A549 (cell line): ENCODE measurements around the gene KCNN3. TPM values are rescaled to one million over a fixed set of nuclear protein-coding genes. Genes with fewer than 3 reads are reported as not detected.

Experiments
- ATAC-seq, 2 experiments: fragments of 200-7000 bp in 1 of 2; fragments of >200 bp in 1 of 2; cut with Nextera tagmentation in 1 of 2; cut with Tn5 transposase in 1 of 2; 3 replicates each; pipeline versions ENCODE4 v1.8.0 to v1.9.1; 2018 to 2020; ENCODE audit warnings: mild to moderate bottlenecking in 1 of 2, moderate library complexity in 1 of 2
- CTCF ChIA-PET: fragments of 300-600 bp; sonication (Branson Sonifier 250); formaldehyde crosslinking; extraction: SDS; loops from one replicate; lab custom pipeline; 2021; ENCODE audit warnings: antibody characterized with exemption, inconsistent platforms; lab: Yijun Ruan, JAX
- POLR2A ChIA-PET: fragments of 350-600 bp; formaldehyde crosslinking; extraction: SDS; loops from one replicate; lab custom pipeline; 2021; ENCODE audit warnings: antibody characterized with exemption, inconsistent platforms; lab: Yijun Ruan, JAX
- DNase-seq, 2 experiments: peaks; one replicate each; pipeline versions ENCODE4 v3.0.0 to v3.0.0-alpha.2; 2011 to 2016; ENCODE audit warnings: low read depth in 1 of 2, low spot score in 1 of 2
- FAIRE-seq: peaks from 2 replicates; lab custom pipeline; 2011; peaks lifted over from hg19 to GRCh38; lab: Jason Lieb, UNC
- H3K27ac ChIP-seq, 2 experiments: fragments of >200 bp; sonication (Bioruptor Twin); formaldehyde crosslinking; 3 replicates each; pipeline ENCODE4 v1.5.1; 2016 to 2017
- H3K4me1 ChIP-seq: fragments of >200 bp; sonication (Bioruptor Twin); formaldehyde crosslinking; 3 replicates; pipeline ENCODE4 v1.6.1; 2016
- H3K4me2 ChIP-seq: fragments of >200 bp; sonication (Bioruptor Twin); formaldehyde crosslinking; 3 replicates; pipeline ENCODE4 v1.6.1; 2016
- H3K4me3 ChIP-seq: fragments of >200 bp; sonication (Bioruptor Twin); formaldehyde crosslinking; 3 replicates; pipeline ENCODE4 v1.5.1; 2016
- H3K9me3 ChIP-seq: fragments of >200 bp; sonication (Bioruptor Twin); formaldehyde crosslinking; 3 replicates; pipeline ENCODE4 v1.6.1; 2016
- CBX2 ChIP-seq: fragments of 200-600 bp; sonication (generic); IDR thresholded peaks from 2 replicates; pipeline ENCODE4 v1.6.1; 2016; ENCODE audit warnings: low read depth, mild to moderate bottlenecking, borderline replicate concordance
- ELK1 ChIP-seq: fragments of 150-350 bp; IDR thresholded peaks from 2 replicates; pipeline ENCODE4 v1.6.1; 2014; ENCODE audit warnings: low read depth, mild to moderate bottlenecking, low read length
- ESRRA ChIP-seq: fragments of 150-350 bp; IDR thresholded peaks from 2 replicates; pipeline ENCODE4 v1.6.1; 2014; ENCODE audit warnings: mild to moderate bottlenecking, low read length, borderline replicate concordance
- FOXS1 ChIP-seq: fragments of 250-450 bp; sonication (Bioruptor Pico); IDR thresholded peaks from 2 replicates; pipeline ENCODE4 v1.5.0; 2020; ENCODE audit warnings: mild to moderate bottlenecking, moderate library complexity
- HMGXB4 ChIP-seq: fragments of 250-450 bp; sonication (Bioruptor Pico); IDR thresholded peaks from 2 replicates; pipeline ENCODE4 v1.5.0; 2021; ENCODE audit warnings: mild to moderate bottlenecking, moderate library complexity, borderline replicate concordance
- JUN ChIP-seq, 2 experiments: fragments of >200 bp; sonication (Bioruptor Twin); formaldehyde crosslinking; IDR thresholded peaks; 2 replicates in 1 of 2; 3 replicates in 1 of 2; pipeline ENCODE4 v1.6.1; 2016 to 2017
- JUNB ChIP-seq: fragments of >200 bp; sonication (Bioruptor Twin); formaldehyde crosslinking; IDR thresholded peaks from 2 replicates; pipeline ENCODE4 v1.6.1; 2016
- KDM1A ChIP-seq: fragments of 200-600 bp; sonication (generic); IDR thresholded peaks from 2 replicates; pipeline ENCODE4 v1.6.1; 2016; ENCODE audit warnings: low read depth, mild to moderate bottlenecking
- RAD21 ChIP-seq, 2 experiments: fragments of >200 bp in 1 of 2; sonication (Bioruptor Twin) in 1 of 2; formaldehyde crosslinking in 1 of 2; IDR thresholded peaks in 1 of 2; conservative IDR thresholded peaks in 1 of 2; 2 replicates in 1 of 2; 3 replicates in 1 of 2; pipeline ENCODE4 v1.6.1; 2012 to 2018; ENCODE audit warnings: inconsistent platforms in 1 of 2
- RARB ChIP-seq: fragments of 250-450 bp; sonication (Bioruptor Pico); IDR thresholded peaks from 2 replicates; pipeline ENCODE4 v1.8.0; 2021; ENCODE audit warnings: mild to moderate bottlenecking, moderate library complexity
- REST ChIP-seq: fragments of 200-600 bp; sonication (generic); IDR thresholded peaks from 2 replicates; pipeline ENCODE4 v1.6.1; 2016; ENCODE audit warnings: antibody characterized with exemption, mild to moderate bottlenecking, moderate library complexity
- SMC3 ChIP-seq: fragments of >200 bp; sonication (Bioruptor Twin); formaldehyde crosslinking; IDR thresholded peaks from 3 replicates; pipeline ENCODE4 v1.6.1; 2018; ENCODE audit warnings: inconsistent platforms
- SREBF2 ChIP-seq: fragments of 450-650 bp; IDR thresholded peaks from 2 replicates; pipeline ENCODE4 v1.6.1; 2014; ENCODE audit warnings: mild to moderate bottlenecking, moderate library complexity
- TP53 ChIP-seq: fragments of 250-450 bp; sonication (Bioruptor Pico); IDR thresholded peaks from 2 replicates; pipeline ENCODE4 v1.5.0; 2021; ENCODE audit warnings: mild to moderate bottlenecking, moderate library complexity
- USF2 ChIP-seq: fragments of 450-650 bp; IDR thresholded peaks from 2 replicates; pipeline ENCODE4 v1.6.1; 2014; ENCODE audit warnings: antibody characterized with exemption
- WGBS: methylation state at CpG from one replicate; pipeline ENCODE4 v1.1.6; 2017; ENCODE audit errors: missing lambda C conversion rate; 5-methylcytosine and 5-hydroxymethylcytosine counted together
- polyA plus RNA-seq, 4 experiments: library from polyadenylated mRNA; depleted of rRNA in 3 of 4; stranded (reverse); fragments of >200 nt; fragmentation: RNase III in 1 of 4; extraction: RNeasy Plus Mini Kit Qiagen cat#74134 plus additional on column Dnase treatment in 1 of 4; gene quantifications; 2 replicates in 3 of 4; 3 replicates in 1 of 4; pipeline ENCODE4 v1.2.3, GENCODE V29; 2011 to 2017

KCNN3 gene
- polyA plus RNA-seq, 2 of the 4 experiments (the other 2 are of a cell fraction), result 0.01 to 0.03 TPM

- no peak for FAIRE-seq
These were observed 134.8 kb downstream of the KCNN3 start for GRCh38 chr1:154735061-154735803.

GRCh38 chr1:154733621-154734020 is 136.5 kb downstream of the KCNN3 start:
- DNase-seq, result no peak

More at GRCh38 chr1:154735061-154735803, 134.8 kb downstream of the KCNN3 start:
- H3K4me2 ChIP-seq, result no peak overlapping the region
- H3K27ac ChIP-seq, result no peak overlapping the region
- ChIA-PET CTCF (interaction anchor here (0.8 to 1.5 kb wide), 7 partner anchors 13 to 66 kb away, joined by 3 to 4 read pairs (median 3); no protein-coding TSS in a partner anchor), POLR2A (no interaction called here)
- H3K4me3 ChIP-seq, result no peak overlapping the region
- peaks cover 7% of the 10 kb centered on the region for H3K4me1 ChIP-seq
- DNase-seq, result no peak
- no peaks in the 10 kb centered on the region for H3K9me3 ChIP-seq
- no peak for ATAC-seq
- TF ChIP-seq SREBF2, result no peak
- 93% methylated on average over 11 of the region's 12 CpGs for WGBS

More at GRCh38 chr1:154733621-154734020, 136.5 kb downstream of the KCNN3 start:
- H3K4me3 ChIP-seq, result no peak overlapping the region
- peaks cover 23% of the 10 kb centered on the region for H3K4me1 ChIP-seq
- no peak overlapping the region for H3K27ac ChIP-seq
- ATAC-seq (no peak), FAIRE-seq (no peak)
- ChIA-PET POLR2A (no interaction called here), CTCF (interaction anchor here (0.7 to 1.7 kb wide), 5 partner anchors 10 to 59 kb away, joined by 3 to 4 read pairs (median 3); no protein-coding TSS in a partner anchor)
- TF ChIP-seq CBX2 (no peak), REST (no peak), ESRRA (no peak), SMC3 (no peak), ELK1 (no peak), TP53 (CRISPR knock-in tag) (no peak), RARB (CRISPR knock-in tag) (no peak), JUNB (no peak), JUN (IDR thresholded peaks at IDR 0.05) (no peak), RAD21 (conservative IDR thresholded peaks at IDR 0.05 in 1 of 2, IDR thresholded peaks at IDR 0.05 in 1 of 2) (no peak), HMGXB4 (CRISPR knock-in tag) (no peak), USF2 (no peak), FOXS1 (CRISPR knock-in tag) (no peak), KDM1A (no peak)
- whole genome bisulfite sequencing, result 50% methylated on average over 4 of the region's 4 CpGs
- H3K4me2 ChIP-seq, result no peak overlapping the region
- no peaks in the 10 kb centered on the region for H3K9me3 ChIP-seq
